ENCODE measurements around the gene HTT. TPM values are rescaled to one million over a fixed set of nuclear protein-coding genes. Genes with fewer than 3 reads are reported as not detected.

Gene HTT
- total RNA-seq, 2 experiments from 2014 or later, result 57.6 to 69.8 TPM

GRCh38 chr4:3039706-3040366 is 34.6 kb upstream of the HTT start:
- Mint-ChIP-seq H3K4me3 (no peak overlapping the region), H3K27ac (no peak overlapping the region), H3K9me3 (no peaks in the 10 kb centered on the region), H3K36me3 (no peaks in the 10 kb centered on the region), H3K4me1 (ENCODE audit: low read depth) (peaks cover 44% of the 10 kb centered on the region), H3K27me3 (peaks cover 12% of the 10 kb centered on the region)
- no peak for DNase-seq
- intact Hi-C loops (cut with micrococcal nuclease), result loop anchor here (10.0 kb wide), 1 partner anchor 275 kb away; no protein-coding TSS in a partner anchor
- CTCF ChIA-PET, result interaction anchor here (11.2 kb wide), 1 partner anchor 61 kb away, joined by 98 read pairs; no protein-coding TSS in a partner anchor
- POLR2A ChIA-PET, result no interaction called here

- no peak for DNase-seq
- Mint-ChIP-seq H3K36me3 (peaks cover 4% of the 10 kb centered on the region), H3K4me3 (peak overlapping the region; percentile 78), H3K27me3 (peaks cover 12% of the 10 kb centered on the region), H3K27ac (no peak overlapping the region), H3K9me3 (peaks cover 5% of the 10 kb centered on the region), H3K4me1 (ENCODE audit: low read depth) (peaks cover 52% of the 10 kb centered on the region)
- POLR2A ChIA-PET, result interaction anchor here (0.8 to 1.2 kb wide), 2 partner anchors 31 to 77 kb away, joined by 3 to 4 read pairs; partner anchors contain the start of gene GRK4
- intact Hi-C loops (cut with micrococcal nuclease), result loop anchor here (10.0 kb wide), 1 partner anchor 276 kb away; no protein-coding TSS in a partner anchor
- CTCF ChIA-PET, result interaction anchor here (1.0 to 11.2 kb wide), 3 partner anchors 33 to 77 kb away, joined by 3 to 98 read pairs (median 11); partner anchors contain the start of genes GRK4 and NOP14
Observed at GRCh38 chr4:3040452-3041191, 33.9 kb upstream of the HTT start.

- ChIA-PET POLR2A (interaction anchor here (0.8 to 1.2 kb wide), 3 partner anchors 32 to 79 kb away, joined by 3 to 4 read pairs (median 3); partner anchors contain the start of gene GRK4), CTCF (interaction anchor here (0.6 to 11.2 kb wide), 10 partner anchors 20 to 470 kb away, joined by 3 to 98 read pairs (median 4); partner anchors contain the start of genes GRK4 and NOP14)
- H3K36me3 Mint-ChIP-seq, result peaks cover 6% of the 10 kb centered on the region
- peaks cover 7% of the 10 kb centered on the region for H3K9me3 Mint-ChIP-seq
- H3K4me1 Mint-ChIP-seq (ENCODE audit: low read depth), result peaks cover 60% of the 10 kb centered on the region
- H3K27ac Mint-ChIP-seq, result no peak overlapping the region
- peak; percentile 62 for DNase-seq
- intact Hi-C loops (cut with micrococcal nuclease), result loop anchor here (10.0 kb wide), 1 partner anchor 277 kb away; no protein-coding TSS in a partner anchor
- H3K4me3 Mint-ChIP-seq, result peak overlapping the region; percentile 78
- peaks cover 12% of the 10 kb centered on the region for H3K27me3 Mint-ChIP-seq
Observed at GRCh38 chr4:3041192-3042142, 33.0 kb upstream of the HTT start.

- Mint-ChIP-seq H3K27me3 (peaks cover 8% of the 10 kb centered on the region), H3K4me3 (peak overlapping the region; percentile 78), H3K4me1 (ENCODE audit: low read depth) (peaks cover 59% of the 10 kb centered on the region), H3K36me3 (peaks cover 6% of the 10 kb centered on the region), H3K9me3 (peaks cover 7% of the 10 kb centered on the region), H3K27ac (no peak overlapping the region)
- ChIA-PET POLR2A (interaction anchor here (1.0 kb wide), 1 partner anchor 80 kb away, joined by 3 read pairs; no protein-coding TSS in a partner anchor), CTCF (interaction anchor here (0.8 to 1.7 kb wide), 6 partner anchors 19 to 296 kb away, joined by 3 to 11 read pairs (median 4); partner anchors contain the start of genes GRK4 and NOP14)
- DNase-seq, result no peak
- intact Hi-C loops (cut with micrococcal nuclease), result loop anchor here (10.0 kb wide), 1 partner anchor 277 kb away; no protein-coding TSS in a partner anchor
Observed at GRCh38 chr4:3042226-3042625, 32.3 kb upstream of the HTT start.

GRCh38 chr4:3043282-3044020 is 31.0 kb upstream of the HTT start:
- H3K4me1 Mint-ChIP-seq (ENCODE audit: low read depth), result peaks cover 57% of the 10 kb centered on the region
- H3K27ac Mint-ChIP-seq, result peak overlapping the region; percentile 42
- peaks cover 3% of the 10 kb centered on the region for H3K27me3 Mint-ChIP-seq
- H3K9me3 Mint-ChIP-seq, result peaks cover 7% of the 10 kb centered on the region
- no peak overlapping the region for H3K4me3 Mint-ChIP-seq
- H3K36me3 Mint-ChIP-seq, result peaks cover 6% of the 10 kb centered on the region
- intact Hi-C loops (cut with micrococcal nuclease), result loop anchor here (10.0 kb wide), 1 partner anchor 279 kb away; no protein-coding TSS in a partner anchor
- DNase-seq, result no peak
- ChIA-PET POLR2A (interaction anchor here (0.6 kb wide), 1 partner anchor 161 kb away, joined by 3 read pairs; no protein-coding TSS in a partner anchor), CTCF (interaction anchor here (1.6 kb wide), 1 partner anchor 65 kb away, joined by 6 read pairs; no protein-coding TSS in a partner anchor)

- CTCF ChIA-PET, result interaction anchor here (1.2 to 2.1 kb wide), 4 partner anchors 31 to 108 kb away, joined by 3 to 8 read pairs (median 4); partner anchors contain the start of genes GRK4 and NOP14
- intact Hi-C loops (cut with micrococcal nuclease), result loop anchor here (5.0 to 10.0 kb wide), 2 partner anchors 280 to 397 kb away; partner anchors contain the start of gene HGFAC
- POLR2A ChIA-PET, result interaction anchor here (1.0 kb wide), 1 partner anchor 82 kb away, joined by 3 read pairs; the partner anchor contains the start of gene GRK4
- DNase-seq, result peak; percentile 85
- Mint-ChIP-seq H3K27me3 (peaks cover 5% of the 10 kb centered on the region), H3K36me3 (peaks cover 6% of the 10 kb centered on the region), H3K4me3 (peak overlapping the region; percentile 17), H3K27ac (peak overlapping the region; percentile 62), H3K4me1 (ENCODE audit: low read depth) (peaks cover 56% of the 10 kb centered on the region), H3K9me3 (peaks cover 7% of the 10 kb centered on the region)
Observed at GRCh38 chr4:3044870-3045819, 29.3 kb upstream of the HTT start.

- Mint-ChIP-seq H3K4me3 (no peak overlapping the region), H3K36me3 (peaks cover 6% of the 10 kb centered on the region), H3K27ac (no peak overlapping the region), H3K9me3 (peaks cover 7% of the 10 kb centered on the region), H3K27me3 (peaks cover 5% of the 10 kb centered on the region), H3K4me1 (ENCODE audit: low read depth) (peaks cover 51% of the 10 kb centered on the region)
- DNase-seq, result no peak
- POLR2A ChIA-PET, result interaction anchor here (1.0 kb wide), 1 partner anchor 32 kb away, joined by 3 read pairs; no protein-coding TSS in a partner anchor
- CTCF ChIA-PET, result interaction anchor here (0.7 to 2.1 kb wide), 6 partner anchors 32 to 109 kb away, joined by 3 to 8 read pairs (median 4); partner anchors contain the start of genes GRK4 and NOP14
- intact Hi-C loops (cut with micrococcal nuclease), result loop anchor here (2.0 to 10.0 kb wide), 3 partner anchors 157 to 396 kb away; partner anchors contain the start of gene HGFAC
Observed at GRCh38 chr4:3046162-3046561, 28.3 kb upstream of the HTT start.

- Mint-ChIP-seq H3K9me3 (peaks cover 7% of the 10 kb centered on the region), H3K36me3 (peaks cover 6% of the 10 kb centered on the region), H3K4me3 (no peak overlapping the region), H3K27ac (no peak overlapping the region), H3K4me1 (ENCODE audit: low read depth) (peaks cover 48% of the 10 kb centered on the region), H3K27me3 (peaks cover 4% of the 10 kb centered on the region)
- ChIA-PET CTCF (interaction anchor here (0.6 to 2.1 kb wide), 7 partner anchors 9 to 103 kb away, joined by 3 to 8 read pairs (median 5); no protein-coding TSS in a partner anchor), POLR2A (interaction anchor here (1.0 kb wide), 1 partner anchor 33 kb away, joined by 3 read pairs; no protein-coding TSS in a partner anchor)
- no peak for DNase-seq
- intact Hi-C loops (cut with micrococcal nuclease), result loop anchor here (1.0 to 10.0 kb wide), 7 partner anchors 28 to 396 kb away; partner anchors contain the start of genes HGFAC, HTT and HTT-AS
Observed at GRCh38 chr4:3046623-3047022, 27.9 kb upstream of the HTT start.
